Kidney epithelial cell (primary cell): Measurements from ENCODE around the gene ASB8. TPM values are rescaled to one million over a fixed set of nuclear protein-coding genes. Genes with fewer than 3 reads are reported as not detected.

ENCODE experiments used
- DNase-seq: peaks from one replicate; pipeline ENCODE4 v3.0.0-alpha.2; 2010; ENCODE audit warnings: low read depth
- H3K27me3 ChIP-seq: 2 replicates; pipeline ENCODE4 v1.6.0; 2011; ENCODE audit warnings: low read length; ENCODE audit not compliant: control insufficient read depth, insufficient read depth
- H3K36me3 ChIP-seq: 2 replicates; pipeline ENCODE4 v1.5.1; 2011; ENCODE audit warnings: low read length; ENCODE audit not compliant: control insufficient read depth, insufficient read depth
- H3K4me3 ChIP-seq: 2 replicates; pipeline ENCODE4 v1.5.1; 2011; ENCODE audit warnings: low read depth, mild to moderate bottlenecking, control low read depth, low read length
- total RNA-seq: library from RNA; depleted of rRNA; stranded (reverse); fragments of >200 nt; gene quantifications from 2 replicates; pipeline ENCODE4 v1.2.3, GENCODE V29; 2015
- TF ChIP-seq, protein P1 (sequence below): IDR thresholded peaks from 2 replicates; pipeline ENCODE4 v1.5.1; 2011; ENCODE audit warnings: mild to moderate bottlenecking, moderate library complexity, low read length, control low read depth, inconsistent platforms; ENCODE audit not compliant: insufficient read depth, poor library complexity, severe bottlenecking

ASB8 gene
- total RNA-seq, 1 donor from 2014 or later: 20.2 TPM

DNA sequence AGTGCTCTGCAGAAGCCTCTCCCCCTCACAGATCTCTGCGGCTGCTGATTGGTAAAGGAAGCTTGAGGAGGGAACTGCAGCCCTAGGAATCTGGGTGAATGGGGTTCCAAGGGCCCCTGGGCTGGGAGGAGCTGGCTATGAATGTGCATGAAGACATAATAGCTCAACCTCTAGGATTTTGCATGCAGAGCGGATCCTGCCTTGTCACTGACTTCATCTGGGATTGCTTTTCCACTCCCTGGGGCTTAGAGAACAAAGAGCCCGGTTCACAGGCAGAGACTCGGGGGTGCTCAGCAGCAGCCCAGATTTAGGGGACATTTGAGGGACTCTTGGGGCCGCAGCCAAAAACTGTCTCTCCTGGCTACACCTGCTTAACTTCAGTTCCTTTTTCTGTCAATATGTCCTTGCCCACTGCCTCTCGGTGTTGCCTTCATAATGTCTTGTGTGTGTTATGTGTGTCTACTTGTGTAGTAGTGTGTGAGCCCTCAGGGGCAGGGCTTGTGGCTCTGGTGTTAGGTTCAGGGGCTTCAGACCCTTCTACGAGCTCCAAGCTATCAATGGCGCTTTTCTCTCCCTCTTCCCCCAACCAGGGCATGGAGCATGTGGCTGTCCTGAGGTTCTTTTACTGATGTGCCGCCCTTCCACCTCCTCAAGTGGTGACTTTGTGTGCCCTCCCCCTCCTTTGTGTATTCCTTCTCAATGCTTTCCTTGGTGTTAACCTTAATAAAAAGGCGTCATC lies 28.0 kb upstream of the ASB8 start:
- TF ChIP-seq, protein P1, sequence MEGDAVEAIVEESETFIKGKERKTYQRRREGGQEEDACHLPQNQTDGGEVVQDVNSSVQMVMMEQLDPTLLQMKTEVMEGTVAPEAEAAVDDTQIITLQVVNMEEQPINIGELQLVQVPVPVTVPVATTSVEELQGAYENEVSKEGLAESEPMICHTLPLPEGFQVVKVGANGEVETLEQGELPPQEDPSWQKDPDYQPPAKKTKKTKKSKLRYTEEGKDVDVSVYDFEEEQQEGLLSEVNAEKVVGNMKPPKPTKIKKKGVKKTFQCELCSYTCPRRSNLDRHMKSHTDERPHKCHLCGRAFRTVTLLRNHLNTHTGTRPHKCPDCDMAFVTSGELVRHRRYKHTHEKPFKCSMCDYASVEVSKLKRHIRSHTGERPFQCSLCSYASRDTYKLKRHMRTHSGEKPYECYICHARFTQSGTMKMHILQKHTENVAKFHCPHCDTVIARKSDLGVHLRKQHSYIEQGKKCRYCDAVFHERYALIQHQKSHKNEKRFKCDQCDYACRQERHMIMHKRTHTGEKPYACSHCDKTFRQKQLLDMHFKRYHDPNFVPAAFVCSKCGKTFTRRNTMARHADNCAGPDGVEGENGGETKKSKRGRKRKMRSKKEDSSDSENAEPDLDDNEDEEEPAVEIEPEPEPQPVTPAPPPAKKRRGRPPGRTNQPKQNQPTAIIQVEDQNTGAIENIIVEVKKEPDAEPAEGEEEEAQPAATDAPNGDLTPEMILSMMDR: no peak

DNA sequence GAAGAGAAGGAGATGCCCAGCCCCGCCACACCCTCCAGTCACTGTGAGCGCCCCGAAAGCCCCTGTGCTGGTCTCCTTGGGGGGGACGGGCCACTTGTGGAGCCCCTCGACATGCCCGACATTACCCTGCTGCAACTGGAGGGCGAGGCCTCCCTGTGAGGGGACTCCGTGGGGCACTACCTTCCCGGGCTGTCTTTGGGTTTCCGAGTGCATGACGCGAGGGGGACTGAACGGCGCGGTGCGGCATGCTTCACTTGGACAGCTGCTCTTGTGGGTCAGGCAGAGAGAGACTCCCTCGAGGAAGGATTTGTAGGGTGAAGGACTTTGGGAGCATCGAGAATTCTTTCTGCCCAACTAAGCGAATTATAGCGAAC lies 27.2 kb upstream of the ASB8 start:
- TF ChIP-seq, protein P1: no peak
- no peak for DNase-seq
- H3K4me3 ChIP-seq: no peak overlapping the region
- H3K27me3 ChIP-seq: peaks cover 44% of the 10 kb centered on the region
- no peaks in the 10 kb centered on the region for H3K36me3 ChIP-seq

More for the DNA sequence above, 28.0 kb upstream of the ASB8 start:
- peaks cover 45% of the 10 kb centered on the region for H3K27me3 ChIP-seq
- no peak for DNase-seq
- no peak overlapping the region for H3K4me3 ChIP-seq
- no peaks in the 10 kb centered on the region for H3K36me3 ChIP-seq

DNA sequence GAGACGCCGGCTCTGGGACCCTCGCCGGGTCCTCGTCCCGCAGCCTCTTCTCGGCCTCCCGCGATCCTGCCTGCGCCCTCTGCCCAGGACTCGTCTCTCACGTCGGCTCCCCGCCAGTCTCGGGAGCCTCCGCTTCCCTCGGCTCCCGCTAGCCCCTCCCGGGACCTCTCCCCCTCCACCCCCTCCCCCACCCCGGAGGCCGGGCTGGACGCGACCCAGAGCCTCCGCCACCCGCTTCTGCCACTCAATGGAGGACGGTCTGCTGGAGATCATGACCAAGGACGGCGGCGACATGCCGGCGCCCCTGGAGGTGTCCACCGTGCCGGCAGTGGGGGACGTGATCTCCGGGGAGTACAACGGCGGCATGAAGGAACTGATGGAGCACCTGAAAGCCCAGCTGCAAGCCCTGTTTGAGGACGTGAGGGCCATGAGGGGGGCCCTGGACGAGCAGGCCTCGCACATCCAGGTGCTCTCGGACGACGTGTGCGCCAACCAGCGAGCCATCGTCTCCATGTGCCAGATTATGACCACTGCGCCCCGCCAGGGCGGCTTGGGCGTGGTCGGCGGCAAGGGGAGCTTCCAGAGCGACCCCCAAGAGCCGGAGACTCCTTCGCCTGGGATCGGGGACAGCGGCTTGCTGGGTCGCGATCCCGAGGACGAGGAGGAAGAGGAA lies 26.7 kb upstream of the ASB8 start:
- peaks cover 44% of the 10 kb centered on the region for H3K27me3 ChIP-seq
- DNase-seq: no peak

DNA sequence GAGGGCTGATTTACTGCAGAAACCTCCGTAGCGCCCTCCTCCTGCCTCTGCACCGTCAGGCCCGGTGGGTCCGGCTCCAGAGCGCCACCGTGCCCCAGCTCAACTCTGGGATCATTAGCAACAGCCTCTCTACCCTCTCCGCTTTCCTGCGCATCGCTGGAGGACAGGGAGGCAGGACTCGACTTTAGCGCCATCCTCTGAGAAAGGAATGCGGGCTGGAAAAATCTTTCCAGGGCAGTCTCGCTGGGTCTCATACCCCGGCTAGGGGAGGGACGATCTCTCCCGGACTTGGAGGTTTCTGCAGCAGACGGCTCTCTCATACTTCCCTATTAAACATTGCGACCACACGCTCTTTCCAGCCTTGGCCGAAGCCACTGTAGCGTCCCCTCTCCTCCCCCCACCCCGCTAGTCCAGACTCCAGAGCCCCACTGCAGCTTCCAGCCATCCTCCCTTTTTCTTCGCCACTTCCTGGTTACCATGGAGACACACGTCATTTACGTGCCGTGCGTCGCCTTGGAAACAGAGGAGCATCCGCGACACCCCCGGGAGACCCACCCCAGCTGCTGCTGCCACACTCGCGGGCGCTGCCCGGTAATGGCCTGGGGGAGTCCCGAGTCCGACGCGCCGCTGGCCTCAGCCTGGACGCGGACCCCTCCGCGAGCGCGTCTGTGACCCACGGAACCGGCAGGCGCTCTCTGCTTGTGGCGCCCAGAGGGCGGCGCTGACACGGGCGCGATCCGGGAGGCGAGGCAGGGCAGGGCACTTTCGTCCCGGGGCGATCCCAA lies 26.0 kb upstream of the ASB8 start, which contains the start of gene CCDC184:
Gene CCDC184 (plus strand): TSS at position 554 of the 785 bp plus-strand sequence. CDS start 479 bp downstream, outside the sequence.
- H3K36me3 ChIP-seq: no peaks in the 10 kb centered on the region
- H3K4me3 ChIP-seq: peak within 1 kb of the TSS; percentile 54
- TF ChIP-seq, protein P1: peak; percentile 23
- DNase-seq: no peak
- H3K27me3 ChIP-seq: peaks cover 44% of the 10 kb centered on the region

More for the DNA sequence above, 26.7 kb upstream of the ASB8 start:
- H3K4me3 ChIP-seq: peak overlapping the region; percentile 54
- H3K36me3 ChIP-seq: no peaks in the 10 kb centered on the region
- TF ChIP-seq, protein P1: no peak

DNA sequence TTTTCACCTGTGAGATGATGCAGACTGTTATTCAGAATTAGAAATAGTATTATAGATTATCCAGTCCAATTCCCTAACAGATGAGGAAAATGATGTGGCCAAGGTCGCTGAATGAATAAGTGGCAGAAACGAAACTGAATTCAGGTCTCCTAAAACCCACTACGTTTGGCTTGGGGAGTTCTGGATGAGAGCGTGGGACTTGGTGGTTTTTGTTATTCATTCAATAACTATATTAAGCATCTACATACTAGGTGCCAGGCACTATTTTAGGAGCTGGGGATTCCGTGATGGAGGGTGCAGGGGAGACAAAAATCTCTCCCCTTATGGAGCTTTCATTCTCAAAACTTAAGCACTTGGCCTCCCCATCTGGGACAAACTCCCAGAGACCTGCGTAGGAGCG lies 25.3 kb upstream of the ASB8 start:
- no peak for DNase-seq
- no peaks in the 10 kb centered on the region for H3K36me3 ChIP-seq
- peaks cover 41% of the 10 kb centered on the region for H3K27me3 ChIP-seq
- TF ChIP-seq, protein P1: no peak
- H3K4me3 ChIP-seq: peak overlapping the region; percentile 54
